HepG2 (cell line): ENCODE measurements around the gene CEP63. TPM values are rescaled to one million over a fixed set of nuclear protein-coding genes. Genes with fewer than 3 reads are reported as not detected.

Experiments
- ATAC-seq: fragments of 200-7000 bp; cut with Tn5 transposase; 3 replicates; pipeline ENCODE4 v1.9.1; 2020; ENCODE audit warnings: mild to moderate bottlenecking, moderate library complexity
- BruUV-seq: library from RNA; stranded (reverse); fragments of 400-500 nt; replicated peaks from 2 replicates; lab custom pipeline; 2021; lab: Mats Ljungman, UMichigan
- CTCF ChIA-PET: fragments of 300-600 bp; formaldehyde crosslinking; extraction: SDS; loops from one replicate; lab custom pipeline; 2021; ENCODE audit warnings: low total read pairs, inconsistent platforms, low intra/inter-chr PET ratio; lab: Yijun Ruan, JAX
- POLR2A ChIA-PET: fragments of 350-600 bp; sonication (Branson Sonifier 250); formaldehyde crosslinking; loops from one replicate; lab custom pipeline; 2020; ENCODE audit warnings: antibody characterized with exemption, inconsistent platforms; lab: Yijun Ruan, JAX
- DNase-seq: peaks from one replicate; pipeline ENCODE4 v3.0.0-alpha.2; 2015; ENCODE audit warnings: low spot score
- FAIRE-seq: peaks from 3 replicates; lab custom pipeline; 2011; peaks lifted over from hg19 to GRCh38; lab: Jason Lieb, UNC
- H2AFZ ChIP-seq: one replicate; pipeline ENCODE4 v1.6.1; 2011; ENCODE audit warnings: low read length, inconsistent platforms
- H3K27ac ChIP-seq: fragments of 300-600 bp; 3 replicates; pipeline ENCODE4 v1.8.0; 2011; ENCODE audit warnings: mixed run types, mild to moderate bottlenecking, mixed read lengths, low read length, inconsistent platforms; ENCODE audit not compliant: insufficient read depth; ENCODE audit errors: extremely low read length
- H3K27me3 ChIP-seq, 2 experiments: fragments of 200-600 bp in 1 of 2; 2 replicates in 1 of 2; 3 replicates in 1 of 2; pipeline versions ENCODE4 v1.6.0 to v1.8.0; 2011; ENCODE audit warnings: low read length in 2 of 2, mild to moderate bottlenecking in 2 of 2, moderate library complexity in 2 of 2, inconsistent platforms in 1 of 2; ENCODE audit not compliant: insufficient read depth in 2 of 2, control insufficient read depth in 1 of 2
- H3K36me3 ChIP-seq, 2 experiments: fragments of 200-600 bp in 1 of 2; replicated peaks in 1 of 2; 2 replicates in 1 of 2; 3 replicates in 1 of 2; pipeline versions ENCODE4 v1.5.1 to v1.8.0; 2011; ENCODE audit warnings: low read length in 2 of 2, inconsistent platforms in 1 of 2; ENCODE audit not compliant: insufficient read depth in 2 of 2, control insufficient read depth in 1 of 2
- H3K4me1 ChIP-seq: 2 replicates; pipeline ENCODE4 v1.5.1; 2012; ENCODE audit warnings: low read length, inconsistent platforms; ENCODE audit not compliant: insufficient read depth
- H3K4me2 ChIP-seq: 2 replicates; pipeline ENCODE4 v1.6.0; 2011; ENCODE audit warnings: low read depth, low read length, inconsistent platforms
- H3K4me3 ChIP-seq, 3 experiments: fragments of 200-600 bp in 1 of 3; sonication (generic), shearing (Covaris generic) in 1 of 3; replicated peaks in 1 of 3; 2 replicates each; pipeline ENCODE4 v1.5.1; 2011 to 2016; ENCODE audit warnings: low read length in 3 of 3, inconsistent platforms in 2 of 3, low read depth in 2 of 3, mild to moderate bottlenecking in 2 of 3, control low read depth in 1 of 3, mixed read lengths in 1 of 3; ENCODE audit not compliant: insufficient read depth in 1 of 3
- H3K79me2 ChIP-seq: one replicate; pipeline ENCODE4 v1.6.1; 2011; ENCODE audit warnings: low read length, inconsistent platforms; ENCODE audit not compliant: insufficient read depth
- H3K9ac ChIP-seq: 2 replicates; pipeline ENCODE4 v1.6.0; 2011; ENCODE audit warnings: mild to moderate bottlenecking, low read depth, low read length, inconsistent platforms; ENCODE audit not compliant: insufficient read depth
- H3K9me3 ChIP-seq: 2 replicates; pipeline ENCODE4 v1.5.1; 2012; ENCODE audit warnings: mild to moderate bottlenecking, low read length
- H4K20me1 ChIP-seq: 2 replicates; pipeline ENCODE4 v1.6.0; 2011; ENCODE audit warnings: inconsistent platforms, mild to moderate bottlenecking, low read length, moderate library complexity; ENCODE audit not compliant: insufficient read depth
- MTF2 ChIP-seq: sonication (generic); formaldehyde crosslinking; IDR thresholded peaks from 2 replicates; pipeline ENCODE4 v1.5.0; 2020; ENCODE audit warnings: missing genetic modification reagents, borderline replicate concordance
- POLR2AphosphoS2 ChIP-seq: IDR thresholded peaks from 2 replicates; pipeline ENCODE4 v1.6.1; 2011; ENCODE audit warnings: low read depth, low read length, improper control_type of control experiment
- SIN3A ChIP-seq: IDR thresholded peaks from 2 replicates; pipeline ENCODE4 v1.6.1; 2011; ENCODE audit warnings: low read depth, mild to moderate bottlenecking, control low read depth, low read length, borderline replicate concordance
- SIX1 ChIP-seq: sonication (generic); formaldehyde crosslinking; IDR thresholded peaks from 2 replicates; pipeline ENCODE4 v1.4.0; 2020; ENCODE audit warnings: missing genetic modification reagents, borderline replicate concordance
- TCF7L2 ChIP-seq: IDR thresholded peaks from 2 replicates; pipeline ENCODE4 v1.6.1; 2011; ENCODE audit warnings: mild to moderate bottlenecking, low read depth, low read length, moderate library complexity
- ZNF121 ChIP-seq: sonication (generic); formaldehyde crosslinking; IDR thresholded peaks from 2 replicates; pipeline ENCODE4 v1.5.0; 2020; ENCODE audit warnings: mild to moderate bottlenecking, missing genetic modification reagents
- ZNF160 ChIP-seq: sonication (generic); formaldehyde crosslinking; IDR thresholded peaks from 2 replicates; pipeline ENCODE4 v1.8.0; 2022; ENCODE audit warnings: mild to moderate bottlenecking, inconsistent platforms, missing genetic modification reagents
- ZNF235 ChIP-seq: sonication (generic); formaldehyde crosslinking; IDR thresholded peaks from 2 replicates; pipeline ENCODE4 v1.8.1; 2023; ENCODE audit warnings: mild to moderate bottlenecking, missing genetic modification reagents, borderline replicate concordance
- ZNF333 ChIP-seq: sonication (generic); formaldehyde crosslinking; IDR thresholded peaks from 2 replicates; pipeline ENCODE4 v1.4.0; 2020; ENCODE audit warnings: mild to moderate bottlenecking, missing genetic modification reagents, borderline replicate concordance
- ZNF562 ChIP-seq: sonication (generic); formaldehyde crosslinking; IDR thresholded peaks from 2 replicates; pipeline ENCODE4 v1.8.0; 2022; ENCODE audit warnings: missing genetic modification reagents, borderline replicate concordance
- WGBS: methylation state at CpG from one replicate; pipeline ENCODE4 v1.1.6; 2017; ENCODE audit warnings: low lambda C conversion rate; 5-methylcytosine and 5-hydroxymethylcytosine counted together
- in situ Hi-C: cut with HindIII; loops from 2 replicates; pipeline ENCODE4 v1.10.0; 2017; ENCODE audit warnings: low pct_unique_long_range_greater_than_20kb; ENCODE audit not compliant: extremely low pct_ligation_motif_present
- intact Hi-C: fragments of 100-400 bp; cut with micrococcal nuclease; formaldehyde crosslinking; loops from one replicate; pipeline ENCODE4 v1.10.0; 2022; ENCODE audit not compliant: unreplicated experiment
- polyA plus RNA-seq, 8 experiments: library from polyadenylated mRNA; depleted of rRNA in 3 of 8; stranded (reverse) in 7 of 8; unstranded in 1 of 8; fragments of >200 nt; fragmentation: Illumina TruSeq in 4 of 8; extraction: Trizol in 4 of 8; gene quantifications; 2 replicates each; pipeline versions ENCODE4 v1.2.1 to v1.2.3, GENCODE V29; 2011 to 2016; ENCODE audit warnings: low read depth in 4 of 8, missing spikeins in 1 of 8, mixed read lengths in 1 of 8; ENCODE audit not compliant: insufficient read depth in 1 of 8
- total RNA-seq, 5 experiments: library from RNA; depleted of rRNA; stranded (reverse); fragments of >200 nt; fragmentation: Illumina TruSeq; extraction: Trizol; gene quantifications; 2 replicates each; pipeline ENCODE4 v1.2.3, GENCODE V29; 2016; ENCODE audit warnings: low read depth in 1 of 5
- TF ChIP-seq, protein P1 (sequence below): sonication (generic); formaldehyde crosslinking; IDR thresholded peaks from 2 replicates; pipeline ENCODE4 v1.4.0; 2020; ENCODE audit warnings: missing genetic modification reagents, borderline replicate concordance
- TF ChIP-seq, protein P2 (sequence below): sonication (generic); formaldehyde crosslinking; IDR thresholded peaks from 2 replicates; pipeline ENCODE4 v1.5.1; 2020; ENCODE audit warnings: mild to moderate bottlenecking, missing genetic modification reagents, moderate library complexity

Gene CEP63
- total and polyA plus RNA-seq, 2 of the 13 experiments (the other 11 are each of a cell fraction or from before 2014, with no cell fraction given) = 7.2 to 18.4 TPM

GRCh38 chr3:134606033-134607025 is 120.5 kb downstream of the CEP63 start:
- intact Hi-C loops (no loop called here), in situ Hi-C loops (loop anchor here (25.0 kb wide), 2 partner anchors 906 to 1281 kb away; no protein-coding TSS in a partner anchor)

More at GRCh38 chr3:134606033-134607025, 120.5 kb downstream of the CEP63 start:
- H2AFZ ChIP-seq = no peak overlapping the region
- no peaks in the 10 kb centered on the region for H3K36me3 ChIP-seq
- under 1% methylated on average over 7 of the region's 12 CpGs for WGBS
- no TSS peak for BruUV-seq
- ATAC-seq (no peak), DNase-seq (no peak), FAIRE-seq (no peak)
- no peak overlapping the region for H3K9ac ChIP-seq
- no peaks in the 10 kb centered on the region for H3K4me1 ChIP-seq
- no peaks in the 10 kb centered on the region for H3K9me3 ChIP-seq
- no peak overlapping the region for H3K4me2 ChIP-seq
- no peak overlapping the region for H3K4me3 ChIP-seq
- CTCF ChIA-PET = no interaction called here
- TF ChIP-seq TCF7L2 (no peak), ZNF333 (CRISPR knock-in tag) (no peak), SIX1 (CRISPR knock-in tag) (no peak), ZNF235 (no peak), ZNF160 (CRISPR knock-in tag) (no peak), ZNF121 (no peak), POLR2AphosphoS2 (no peak), ZNF562 (CRISPR knock-in tag) (no peak), MTF2 (no peak), SIN3A (no peak)
- TF ChIP-seq, protein P1, sequence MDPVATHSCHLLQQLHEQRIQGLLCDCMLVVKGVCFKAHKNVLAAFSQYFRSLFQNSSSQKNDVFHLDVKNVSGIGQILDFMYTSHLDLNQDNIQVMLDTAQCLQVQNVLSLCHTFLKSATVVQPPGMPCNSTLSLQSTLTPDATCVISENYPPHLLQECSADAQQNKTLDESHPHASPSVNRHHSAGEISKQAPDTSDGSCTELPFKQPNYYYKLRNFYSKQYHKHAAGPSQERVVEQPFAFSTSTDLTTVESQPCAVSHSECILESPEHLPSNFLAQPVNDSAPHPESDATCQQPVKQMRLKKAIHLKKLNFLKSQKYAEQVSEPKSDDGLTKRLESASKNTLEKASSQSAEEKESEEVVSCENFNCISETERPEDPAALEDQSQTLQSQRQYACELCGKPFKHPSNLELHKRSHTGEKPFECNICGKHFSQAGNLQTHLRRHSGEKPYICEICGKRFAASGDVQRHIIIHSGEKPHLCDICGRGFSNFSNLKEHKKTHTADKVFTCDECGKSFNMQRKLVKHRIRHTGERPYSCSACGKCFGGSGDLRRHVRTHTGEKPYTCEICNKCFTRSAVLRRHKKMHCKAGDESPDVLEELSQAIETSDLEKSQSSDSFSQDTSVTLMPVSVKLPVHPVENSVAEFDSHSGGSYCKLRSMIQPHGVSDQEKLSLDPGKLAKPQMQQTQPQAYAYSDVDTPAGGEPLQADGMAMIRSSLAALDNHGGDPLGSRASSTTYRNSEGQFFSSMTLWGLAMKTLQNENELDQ = no peak
- TF ChIP-seq, protein P2, sequence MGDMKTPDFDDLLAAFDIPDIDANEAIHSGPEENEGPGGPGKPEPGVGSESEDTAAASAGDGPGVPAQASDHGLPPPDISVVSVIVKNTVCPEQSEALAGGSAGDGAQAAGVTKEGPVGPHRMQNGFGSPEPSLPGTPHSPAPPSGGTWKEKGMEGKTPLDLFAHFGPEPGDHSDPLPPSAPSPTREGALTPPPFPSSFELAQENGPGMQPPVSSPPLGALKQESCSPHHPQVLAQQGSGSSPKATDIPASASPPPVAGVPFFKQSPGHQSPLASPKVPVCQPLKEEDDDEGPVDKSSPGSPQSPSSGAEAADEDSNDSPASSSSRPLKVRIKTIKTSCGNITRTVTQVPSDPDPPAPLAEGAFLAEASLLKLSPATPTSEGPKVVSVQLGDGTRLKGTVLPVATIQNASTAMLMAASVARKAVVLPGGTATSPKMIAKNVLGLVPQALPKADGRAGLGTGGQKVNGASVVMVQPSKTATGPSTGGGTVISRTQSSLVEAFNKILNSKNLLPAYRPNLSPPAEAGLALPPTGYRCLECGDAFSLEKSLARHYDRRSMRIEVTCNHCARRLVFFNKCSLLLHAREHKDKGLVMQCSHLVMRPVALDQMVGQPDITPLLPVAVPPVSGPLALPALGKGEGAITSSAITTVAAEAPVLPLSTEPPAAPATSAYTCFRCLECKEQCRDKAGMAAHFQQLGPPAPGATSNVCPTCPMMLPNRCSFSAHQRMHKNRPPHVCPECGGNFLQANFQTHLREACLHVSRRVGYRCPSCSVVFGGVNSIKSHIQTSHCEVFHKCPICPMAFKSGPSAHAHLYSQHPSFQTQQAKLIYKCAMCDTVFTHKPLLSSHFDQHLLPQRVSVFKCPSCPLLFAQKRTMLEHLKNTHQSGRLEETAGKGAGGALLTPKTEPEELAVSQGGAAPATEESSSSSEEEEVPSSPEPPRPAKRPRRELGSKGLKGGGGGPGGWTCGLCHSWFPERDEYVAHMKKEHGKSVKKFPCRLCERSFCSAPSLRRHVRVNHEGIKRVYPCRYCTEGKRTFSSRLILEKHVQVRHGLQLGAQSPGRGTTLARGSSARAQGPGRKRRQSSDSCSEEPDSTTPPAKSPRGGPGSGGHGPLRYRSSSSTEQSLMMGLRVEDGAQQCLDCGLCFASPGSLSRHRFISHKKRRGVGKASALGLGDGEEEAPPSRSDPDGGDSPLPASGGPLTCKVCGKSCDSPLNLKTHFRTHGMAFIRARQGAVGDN (CRISPR knock-in tag) = no peak
- TF ChIP-seq, all 625 proteins: peak for 0
- Histone ChIP-seq H3K27ac (no peak overlapping the region), H3K27me3 (peaks cover 3 to 28% of the 10 kb centered on the region in 2 experiments; a peak in 3 of 5 replicates), H4K20me1 (no peaks in the 10 kb centered on the region), H3K79me2 (no peaks in the 10 kb centered on the region)
- POLR2A ChIA-PET = no interaction called here
